Breast epithelium (tissue), 4 donors: ENCODE results near the gene MED28. TPM values are rescaled to one million over a fixed set of nuclear protein-coding genes. Genes with fewer than 3 reads are reported as not detected.

Source experiments
- DNase-seq, 2 donors: peaks; one replicate each; pipeline ENCODE4 v3.0.0-alpha.2; 2019; ENCODE audit warnings: low spot score in 2 of 2
- H3K27ac ChIP-seq, 2 donors: fragments of 200-600 bp; sonication (generic) in 1 of 2; one replicate each; pipeline ENCODE4 v1.5.1; 2016 to 2019; ENCODE audit warnings: mild to moderate bottlenecking in 1 of 2
- H3K27me3 ChIP-seq, 2 donors: fragments of 200-600 bp; sonication (generic) in 1 of 2; one replicate each; pipeline versions ENCODE4 v1.5.1 to v1.6.0; 2017 to 2019; ENCODE audit warnings: control low read depth in 1 of 2, mild to moderate bottlenecking in 1 of 2
- H3K36me3 ChIP-seq: fragments of 200-600 bp; one replicate; pipeline ENCODE4 v1.5.1; 2019
- H3K4me1 ChIP-seq, 2 donors: fragments of 200-600 bp; sonication (generic); one replicate each; pipeline ENCODE4 v1.5.1; 2016 to 2019; ENCODE audit warnings: control low read depth in 1 of 2
- H3K4me3 ChIP-seq, 3 donors: fragments of 200-600 bp; sonication (generic); 1 replicate in 2 of 3; 2 replicates in 1 of 3; pipeline ENCODE4 v1.5.1; 2016 to 2019; ENCODE audit warnings: mild to moderate bottlenecking in 3 of 3, moderate library complexity in 2 of 3
- H3K9me3 ChIP-seq, 2 donors: fragments of 200-600 bp; sonication (generic) in 1 of 2; one replicate each; pipeline ENCODE4 v1.5.1; 2016 to 2019; ENCODE audit warnings: control low read depth in 1 of 2
- POLR2A ChIP-seq: fragments of 450-650 bp; IDR thresholded peaks from one replicate; pipeline ENCODE4 v1.6.1; 2016; ENCODE audit warnings: antibody characterized with exemption, mild to moderate bottlenecking, moderate library complexity
- POLR2AphosphoS5 ChIP-seq, 3 donors: sonication (generic); formaldehyde crosslinking; IDR thresholded peaks; one replicate each; pipeline ENCODE4 v1.6.1; 2017; ENCODE audit warnings: antibody characterized with exemption in 3 of 3
- intact Hi-C: fragments of 100-400 bp; cut with DNase I; formaldehyde crosslinking; loops from one replicate; pipeline ENCODE4 v1.15.1; 2023; ENCODE audit warnings: low total_unique reads
- total RNA-seq, 3 donors: library from RNA; depleted of rRNA; stranded (reverse); fragments of >200 nt; gene quantifications; one replicate each; pipeline ENCODE4 v1.1.0, GENCODE V29; 2016
- TF ChIP-seq, protein P1 (sequence below), 3 donors: fragments of 450-650 bp; IDR thresholded peaks; one replicate each; pipeline ENCODE4 v1.5.1; 2016 to 2017; ENCODE audit warnings: antibody characterized with exemption in 3 of 3, mild to moderate bottlenecking in 3 of 3, moderate library complexity in 3 of 3

MED28 gene
- total RNA-seq, 3 donors from 2014 or later = 13.8 to 22.8 (median 19.7) TPM

DNA sequence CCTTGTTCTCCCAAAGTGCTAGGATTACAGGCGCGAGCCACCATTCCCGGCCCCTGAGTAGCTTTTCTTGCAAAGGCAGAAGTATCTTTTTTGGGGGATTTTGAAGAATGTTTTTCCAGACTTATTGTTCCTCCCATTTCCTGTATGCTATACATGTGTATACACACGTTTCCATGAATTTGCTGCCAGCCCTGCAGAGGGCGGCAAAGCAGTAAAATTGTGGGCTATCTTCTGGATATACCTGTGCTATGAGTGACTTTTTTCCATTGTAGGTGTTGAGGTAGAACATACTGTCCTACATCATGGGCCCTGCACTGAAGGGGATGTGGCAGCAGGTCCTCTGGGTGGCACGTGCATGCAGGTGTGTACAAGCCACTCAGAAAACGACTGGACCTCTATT, 16.9 kb upstream of the MED28 start:
- DNase-seq = no peak
- no peak overlapping the region for H3K27ac ChIP-seq
- no peaks in the 10 kb centered on the region for H3K9me3 ChIP-seq
- TF ChIP-seq POLR2A = no peak
- no peak for TF ChIP-seq POLR2AphosphoS5 (IDR thresholded peaks at IDR 0.05)
- TF ChIP-seq, protein P1, sequence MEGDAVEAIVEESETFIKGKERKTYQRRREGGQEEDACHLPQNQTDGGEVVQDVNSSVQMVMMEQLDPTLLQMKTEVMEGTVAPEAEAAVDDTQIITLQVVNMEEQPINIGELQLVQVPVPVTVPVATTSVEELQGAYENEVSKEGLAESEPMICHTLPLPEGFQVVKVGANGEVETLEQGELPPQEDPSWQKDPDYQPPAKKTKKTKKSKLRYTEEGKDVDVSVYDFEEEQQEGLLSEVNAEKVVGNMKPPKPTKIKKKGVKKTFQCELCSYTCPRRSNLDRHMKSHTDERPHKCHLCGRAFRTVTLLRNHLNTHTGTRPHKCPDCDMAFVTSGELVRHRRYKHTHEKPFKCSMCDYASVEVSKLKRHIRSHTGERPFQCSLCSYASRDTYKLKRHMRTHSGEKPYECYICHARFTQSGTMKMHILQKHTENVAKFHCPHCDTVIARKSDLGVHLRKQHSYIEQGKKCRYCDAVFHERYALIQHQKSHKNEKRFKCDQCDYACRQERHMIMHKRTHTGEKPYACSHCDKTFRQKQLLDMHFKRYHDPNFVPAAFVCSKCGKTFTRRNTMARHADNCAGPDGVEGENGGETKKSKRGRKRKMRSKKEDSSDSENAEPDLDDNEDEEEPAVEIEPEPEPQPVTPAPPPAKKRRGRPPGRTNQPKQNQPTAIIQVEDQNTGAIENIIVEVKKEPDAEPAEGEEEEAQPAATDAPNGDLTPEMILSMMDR (IDR thresholded peaks at IDR 0.05) = no peak
- intact Hi-C loops = no loop called here
- no peaks in the 10 kb centered on the region for H3K27me3 ChIP-seq
- H3K36me3 ChIP-seq = no peaks in the 10 kb centered on the region
- no peaks in the 10 kb centered on the region for H3K4me1 ChIP-seq
- no peak overlapping the region for H3K4me3 ChIP-seq

- intact Hi-C loops = no loop called here
- H3K4me3 ChIP-seq = no peak overlapping the region
- no peaks in the 10 kb centered on the region for H3K9me3 ChIP-seq
- TF ChIP-seq, protein P1 (IDR thresholded peaks at IDR 0.05) = no peak
- TF ChIP-seq POLR2AphosphoS5 (IDR thresholded peaks at IDR 0.05) (no peak), POLR2A (no peak)
- H3K27ac ChIP-seq = no peak overlapping the region
- no peaks in the 10 kb centered on the region for H3K36me3 ChIP-seq
- DNase-seq = no peak
- H3K4me1 ChIP-seq = no peaks in the 10 kb centered on the region
- H3K27me3 ChIP-seq = no peaks in the 10 kb centered on the region
These were observed 14.6 kb upstream of the MED28 start for GRCh38 chr4:17599826-17600225.

DNA sequence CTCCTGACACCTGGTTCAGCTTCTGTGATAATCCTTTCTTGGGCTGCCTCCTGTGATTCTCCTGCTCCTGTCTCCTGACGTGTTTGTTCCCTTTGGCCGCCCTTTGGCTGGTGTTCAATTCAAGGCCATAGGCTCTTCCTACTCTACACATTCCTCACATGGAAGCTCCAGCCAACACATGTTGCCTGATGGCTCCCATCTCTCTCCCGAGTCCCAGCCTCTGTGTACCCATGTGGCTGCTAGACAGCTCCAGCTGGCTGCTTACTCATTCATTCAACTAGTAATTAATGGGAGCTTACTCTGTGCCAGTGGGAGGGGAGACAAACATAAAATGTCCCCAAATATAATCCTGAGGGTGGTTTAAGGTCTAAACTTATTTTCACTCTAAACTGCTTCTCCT, 9.2 kb upstream of the MED28 start:
- Histone ChIP-seq H3K36me3 (peaks cover 4% of the 10 kb centered on the region), H3K9me3 (no peaks in the 10 kb centered on the region), H3K27me3 (no peaks in the 10 kb centered on the region), H3K4me3 (no peak overlapping the region), H3K27ac (no peak overlapping the region), H3K4me1 (no peaks in the 10 kb centered on the region)
- TF ChIP-seq, protein P1 (IDR thresholded peaks at IDR 0.05) = no peak
- no peak for TF ChIP-seq POLR2A
- no peak for TF ChIP-seq POLR2AphosphoS5 (IDR thresholded peaks at IDR 0.05)
- DNase-seq = no peak
- intact Hi-C loops = no loop called here

GRCh38 chr4:17613761-17614415, 553 bp upstream of the MED28 start:
- Histone ChIP-seq H3K9me3 (no peaks in the 10 kb centered on the region), H3K36me3 (no peaks in the 10 kb centered on the region), H3K27me3 (no peaks in the 10 kb centered on the region), H3K4me1 (no peaks in the 10 kb centered on the region), H3K27ac (peak overlapping the region; percentile 73 to 92), H3K4me3 (peak overlapping the region; percentile 93 to 94 (median 94))
- TF ChIP-seq, protein P1 (IDR thresholded peaks at IDR 0.05) = no peak
- no peak for TF ChIP-seq POLR2A
- intact Hi-C loops = no loop called here
- no peak for DNase-seq

- TF ChIP-seq, protein P1 (IDR thresholded peaks at IDR 0.05) = no peak
- DNase-seq = no peak
- intact Hi-C loops = no loop called here
These were observed 1.8 kb downstream of the MED28 start for GRCh38 chr4:17616283-17616682.

More at GRCh38 chr4:17616283-17616682, 1.8 kb downstream of the MED28 start:
- no peaks in the 10 kb centered on the region for H3K4me1 ChIP-seq
- peak overlapping the region in 2 of 3 donors; percentile 94 for H3K4me3 ChIP-seq
- no peaks in the 10 kb centered on the region for H3K36me3 ChIP-seq
- no peaks in the 10 kb centered on the region for H3K9me3 ChIP-seq
- H3K27me3 ChIP-seq = no peaks in the 10 kb centered on the region
- no peak overlapping the region for H3K27ac ChIP-seq
